ENCODE data around the gene SDCCAG8.
A peak's percentile ranks its signal among the peaks of the same experiment; 100 is the strongest.

The SDCCAG8 gene

DNA sequence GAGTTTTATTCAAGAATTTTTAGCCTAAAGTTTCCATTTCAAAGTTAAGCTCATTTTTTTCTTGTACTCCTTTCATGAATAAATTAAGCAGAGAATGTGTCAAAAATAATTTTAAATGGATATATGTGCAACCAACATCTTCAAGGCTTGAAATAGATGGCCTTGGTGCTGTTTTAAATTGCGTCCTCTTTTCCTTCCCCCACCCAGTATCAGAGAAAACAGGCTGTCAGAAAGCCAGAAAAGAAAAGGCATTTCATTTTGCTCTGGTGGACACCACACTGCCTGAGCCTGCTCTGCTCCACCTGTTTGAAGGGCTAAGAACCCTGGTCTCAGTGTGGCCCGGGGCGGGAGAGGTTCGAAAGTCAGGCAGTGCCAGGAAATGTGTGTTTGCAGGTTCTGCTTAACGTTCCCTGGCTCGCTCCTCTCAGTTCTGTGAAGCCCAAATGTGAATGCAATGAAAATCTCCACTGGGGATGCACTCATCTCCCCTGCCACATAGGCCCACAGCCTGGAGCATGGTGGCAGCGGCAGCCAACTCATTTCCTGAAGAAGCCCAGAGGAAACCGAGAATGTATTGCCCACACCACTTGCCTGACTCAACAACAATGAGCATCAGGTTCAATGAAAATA, 134.4 kb downstream of the SDCCAG8 start:
- DNase-seq (ENCODE audit: low spot score) = no peak

DNA sequence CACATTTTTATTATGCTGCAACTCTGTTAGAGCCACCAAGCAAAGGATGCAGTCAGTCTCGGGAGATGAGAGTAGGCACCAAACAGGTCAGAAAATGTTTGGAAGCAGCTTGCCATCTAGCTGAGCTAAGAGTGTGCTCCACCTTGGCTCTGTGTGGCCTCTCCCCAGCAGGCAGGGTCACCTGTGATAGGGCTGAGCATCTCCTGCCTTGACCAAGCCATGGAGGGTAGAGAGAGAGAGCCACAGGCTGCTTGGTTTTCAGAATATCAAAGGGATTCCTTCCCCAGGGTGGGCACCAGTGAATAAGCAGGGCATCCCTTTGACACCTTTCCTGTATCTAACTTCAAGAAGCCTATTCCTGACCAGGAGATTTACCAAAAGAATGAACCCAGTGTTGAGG, 135.5 kb downstream of the SDCCAG8 start:
- DNase-seq (ENCODE audit: low spot score) = no peak

GRCh38 chr1:243393096-243393495, 137.3 kb downstream of the SDCCAG8 start:
- DNase-seq (ENCODE audit: low spot score) = peak; percentile 7

DNA sequence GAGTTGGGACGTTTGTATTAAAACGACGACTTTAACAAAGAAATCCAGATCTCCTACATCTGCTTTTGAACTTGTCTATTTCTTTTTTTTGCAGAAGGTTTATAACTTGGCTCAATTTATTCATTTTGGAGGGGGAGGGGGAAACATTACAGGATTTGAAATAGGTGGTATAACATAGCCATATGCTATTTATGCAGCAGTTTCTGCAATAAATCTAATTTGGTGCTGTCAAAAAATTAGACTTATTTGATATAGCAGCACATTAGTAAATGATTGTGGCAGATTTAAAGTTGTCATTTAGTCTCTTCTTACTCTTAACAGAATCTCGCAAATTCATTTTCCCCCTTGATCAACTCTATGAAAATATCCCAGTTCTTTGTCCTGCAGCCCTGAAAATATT, 138.2 kb downstream of the SDCCAG8 start:
- DNase-seq (ENCODE audit: low spot score) = no peak

- DNase-seq (ENCODE audit: low spot score) = no peak
These were observed 139.0 kb downstream of the SDCCAG8 start for GRCh38 chr1:243394601-243395464.

- DNase-seq (ENCODE audit: low spot score) = no peak
These were observed 140.6 kb downstream of the SDCCAG8 start for GRCh38 chr1:243396424-243396823.

DNA sequence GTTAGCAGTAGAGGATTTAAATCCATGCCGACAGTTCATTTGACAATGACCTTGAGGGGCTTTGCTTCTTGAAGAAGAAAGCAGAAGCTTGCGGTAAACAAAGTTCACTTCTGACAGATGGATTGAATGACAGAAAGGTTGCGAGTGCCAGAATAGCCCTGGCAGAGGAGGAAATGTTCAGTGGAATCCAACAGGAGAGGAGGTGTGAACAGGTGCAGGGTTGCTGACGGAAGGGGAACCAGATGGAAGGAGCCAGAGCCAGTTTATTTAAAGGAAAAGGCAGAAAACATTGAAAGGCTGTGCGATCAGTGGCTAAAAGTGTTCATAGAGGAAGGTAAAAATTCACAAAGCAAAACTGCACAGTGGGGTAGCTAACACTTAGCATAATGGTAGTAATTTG, 141.0 kb downstream of the SDCCAG8 start:
- no peak for DNase-seq (ENCODE audit: low spot score)

DNA sequence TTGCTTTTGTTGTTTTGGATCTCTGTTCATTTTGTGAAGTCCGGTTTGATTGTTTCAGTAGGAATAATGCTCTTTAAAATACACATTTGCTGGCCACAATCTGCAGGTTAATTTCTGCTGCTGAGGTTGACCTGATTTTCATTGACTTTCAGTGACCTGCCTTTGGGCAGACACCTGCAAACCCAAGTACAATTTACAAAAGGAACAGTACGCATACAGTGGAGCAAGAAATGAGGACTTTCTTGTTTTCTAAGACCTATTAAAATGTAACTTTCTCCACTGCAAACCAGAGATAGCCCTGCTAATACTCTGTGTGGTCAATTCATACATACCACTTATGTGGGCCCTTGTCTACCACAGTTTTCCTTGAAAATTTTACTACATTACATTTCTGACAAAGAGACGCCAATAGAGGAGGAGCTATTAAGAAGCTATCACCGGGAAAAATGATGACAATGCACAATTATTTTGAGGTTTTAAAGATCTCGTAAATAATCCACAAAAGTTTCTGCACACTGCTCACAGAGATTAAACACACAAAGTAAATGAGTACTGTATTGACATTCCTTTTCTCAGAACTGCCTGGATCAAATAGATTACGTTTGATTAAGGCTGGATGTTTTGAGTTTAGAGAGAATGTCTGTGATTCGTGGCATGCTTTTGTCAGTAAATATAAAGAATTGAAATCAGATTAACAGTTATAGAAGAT, 141.9 kb downstream of the SDCCAG8 start:
- no peak for DNase-seq (ENCODE audit: low spot score)

- DNase-seq (ENCODE audit: low spot score) = no peak
These were observed 143.8 kb downstream of the SDCCAG8 start for GRCh38 chr1:243399561-243400155.

- no peak for DNase-seq (ENCODE audit: low spot score)
These were observed 147.0 kb downstream of the SDCCAG8 start for GRCh38 chr1:243402868-243403267.

GRCh38 chr1:243406424-243406823, 150.6 kb downstream of the SDCCAG8 start:
- no peak for DNase-seq (ENCODE audit: low spot score)

DNA sequence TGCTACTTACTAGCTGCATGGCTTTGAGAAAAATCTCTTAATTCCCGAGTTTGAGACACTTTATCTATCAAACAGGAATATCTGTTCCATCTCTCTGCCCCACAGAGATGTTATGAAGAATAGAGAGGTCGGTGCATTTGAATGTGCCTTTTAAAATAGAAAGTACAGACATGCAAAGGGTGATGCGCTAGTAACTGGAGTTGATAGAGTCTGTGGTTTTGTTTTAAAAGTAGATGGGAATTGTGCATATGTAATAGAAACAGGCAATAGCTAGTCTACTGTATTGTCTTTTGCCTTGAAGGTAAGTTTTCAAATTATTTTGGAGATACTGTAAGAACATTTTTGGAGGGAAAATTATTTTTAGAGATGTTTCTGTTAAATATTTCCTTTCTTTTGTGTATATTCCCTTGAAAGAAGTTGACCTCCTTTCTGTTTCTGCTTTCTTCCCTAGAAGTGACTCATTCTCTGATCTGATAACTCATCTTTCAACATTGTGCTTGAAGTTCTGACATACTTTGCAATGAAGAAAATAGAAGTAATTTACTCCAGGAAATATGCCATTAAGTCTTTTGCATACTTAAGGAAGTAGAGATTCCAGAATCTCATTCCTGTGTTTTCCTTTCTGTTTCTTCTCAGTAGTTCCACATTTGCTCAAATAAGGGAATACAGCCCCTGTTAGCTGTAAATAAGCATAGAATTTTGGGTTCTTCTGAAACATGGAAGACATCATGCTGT, 151.6 kb downstream of the SDCCAG8 start:
- DNase-seq (ENCODE audit: low spot score) = no peak

- no peak for DNase-seq (ENCODE audit: low spot score)
These were observed 152.6 kb downstream of the SDCCAG8 start for GRCh38 chr1:243408479-243408878.

DNA sequence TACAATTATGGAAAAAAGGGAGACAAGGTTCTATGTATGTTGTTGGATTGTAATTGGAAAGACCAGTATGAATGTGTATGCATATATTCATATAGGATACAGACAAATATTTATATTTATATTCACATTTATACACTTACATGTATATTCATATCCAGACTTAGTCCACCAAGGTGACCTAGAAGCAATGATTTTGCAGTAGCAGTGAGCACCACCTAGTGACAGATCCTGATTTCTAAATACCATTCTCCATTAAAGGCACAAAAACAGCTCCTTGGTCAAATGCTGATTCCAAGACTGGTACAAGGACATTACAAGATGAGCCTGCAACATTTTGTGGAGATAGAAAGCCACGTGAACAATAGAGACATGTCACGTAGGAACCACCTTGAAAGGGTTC, 153.4 kb downstream of the SDCCAG8 start:
- DNase-seq (ENCODE audit: low spot score) = peak; percentile 5

DNA sequence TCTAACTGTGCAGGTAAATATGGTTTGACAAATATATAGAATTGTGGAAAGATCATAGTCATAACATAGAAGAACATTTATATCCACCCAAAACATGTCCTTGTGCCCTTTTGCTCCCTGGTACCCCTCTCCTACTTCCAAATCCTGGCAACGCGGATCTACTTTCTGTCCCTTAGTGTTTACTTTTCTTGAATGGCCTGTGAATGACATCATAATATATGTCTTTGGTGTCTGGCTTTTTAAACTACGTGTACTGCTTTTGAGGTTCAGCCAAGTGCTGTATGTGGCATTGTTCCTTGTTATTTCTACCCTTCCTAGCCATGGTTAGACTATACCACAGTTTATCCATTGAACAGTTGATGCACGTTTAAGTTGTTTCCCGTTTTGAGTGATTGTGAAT, 155.6 kb downstream of the SDCCAG8 start:
- DNase-seq (ENCODE audit: low spot score) = no peak

DNA sequence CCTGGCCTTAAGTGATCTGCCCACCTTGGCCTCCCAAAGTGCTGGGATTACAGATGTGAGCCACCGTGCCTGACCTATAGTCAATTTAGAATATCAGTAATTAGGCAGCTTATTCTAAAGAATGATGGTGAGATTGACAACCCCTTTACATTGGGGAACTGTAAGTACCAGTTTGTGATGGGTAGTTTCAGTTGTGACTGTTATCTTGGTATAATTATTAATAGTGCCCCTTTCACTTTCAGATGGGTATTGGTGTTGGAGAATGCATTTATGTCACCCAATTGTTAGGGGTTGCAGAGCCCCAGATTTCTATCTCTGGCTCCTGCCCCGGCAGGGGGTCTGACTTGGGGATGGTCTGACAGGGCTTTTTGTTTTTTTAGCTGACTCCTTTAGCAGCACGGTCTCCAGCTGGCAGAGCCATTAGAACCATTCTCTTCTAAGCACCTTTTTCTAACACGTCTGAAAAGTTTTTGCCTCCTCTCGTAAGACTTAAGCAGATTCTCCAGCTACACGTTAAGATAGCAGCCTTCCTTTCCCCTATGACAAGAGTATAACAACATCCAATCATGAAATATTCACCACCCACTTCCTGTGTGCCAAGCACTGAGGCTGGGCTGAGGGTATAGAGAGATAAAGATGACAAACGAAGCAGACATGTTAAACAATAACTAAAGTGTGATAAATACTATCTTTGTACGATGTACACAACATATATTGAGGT, 157.8 kb downstream of the SDCCAG8 start:
- no peak for DNase-seq (ENCODE audit: low spot score)

GRCh38 chr1:243414152-243414494, 158.3 kb downstream of the SDCCAG8 start:
- DNase-seq (ENCODE audit: low spot score) = no peak

DNA sequence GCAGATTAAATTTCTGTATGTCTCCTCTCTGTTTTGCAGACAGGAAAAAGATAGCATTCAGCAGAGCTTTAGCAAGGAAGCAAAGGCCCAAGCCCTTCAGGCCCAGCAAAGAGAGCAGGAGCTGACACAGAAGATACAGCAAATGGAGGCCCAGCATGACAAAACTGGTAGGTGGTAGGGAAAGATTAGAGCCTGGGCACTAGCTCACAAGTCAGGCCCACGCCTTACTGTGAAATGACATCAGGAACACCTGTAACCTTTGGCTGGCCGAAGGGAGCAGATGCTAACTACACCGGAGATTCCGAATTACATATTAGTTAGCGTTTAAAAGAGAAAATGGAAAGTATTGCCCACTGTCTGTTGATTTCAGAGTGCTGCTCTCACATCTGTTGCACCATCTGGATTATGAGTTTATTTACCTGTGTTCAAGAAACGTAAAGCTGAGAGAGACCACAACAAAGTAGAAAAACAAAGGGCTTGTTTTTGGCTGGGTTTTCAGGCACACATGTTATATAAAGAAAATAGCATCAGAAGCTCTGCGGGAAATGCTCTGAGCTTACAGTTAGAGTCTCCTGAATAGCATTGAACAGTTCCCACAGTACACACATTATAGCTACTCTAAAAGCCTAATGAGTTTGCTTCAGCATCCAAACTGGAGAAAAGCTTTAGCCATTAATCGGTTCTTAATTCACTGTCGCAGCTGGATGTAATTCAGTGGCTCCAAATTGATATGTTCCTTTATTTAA, 160.0 kb downstream of the SDCCAG8 start:
- no peak for DNase-seq (ENCODE audit: low spot score)

- DNase-seq (ENCODE audit: low spot score) = no peak
These were observed 160.7 kb downstream of the SDCCAG8 start for GRCh38 chr1:243416495-243416894.

Measured in hematopoietic multipotent progenitor cell treated with erythropoietin and hydrocortisone succinate and interleukin-3 and kit ligand, for 15 days (in vitro differentiated cells).